Non-pigmented ciliary epithelial cell (primary cell): ENCODE measurements around the gene CCDC24.

Source experiments
- DNase-seq: peaks from one replicate; pipeline ENCODE4 v3.0.0-alpha.2; 2010; ENCODE audit warnings: low read depth

The CCDC24 gene

DNA sequence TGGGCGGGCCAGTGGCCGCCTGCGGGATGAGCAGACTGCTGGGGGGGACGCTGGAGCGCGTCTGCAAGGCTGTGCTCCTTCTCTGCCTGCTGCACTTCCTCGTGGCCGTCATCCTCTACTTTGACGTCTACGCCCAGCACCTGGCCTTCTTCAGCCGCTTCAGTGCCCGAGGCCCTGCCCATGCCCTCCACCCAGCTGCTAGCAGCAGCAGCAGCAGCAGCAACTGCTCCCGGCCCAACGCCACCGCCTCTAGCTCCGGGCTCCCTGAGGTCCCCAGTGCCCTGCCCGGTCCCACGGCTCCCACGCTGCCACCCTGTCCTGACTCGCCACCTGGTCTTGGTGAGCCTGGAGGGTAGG is 10.3 kb upstream of the CCDC24 start:
- DNase-seq, result no peak

DNA sequence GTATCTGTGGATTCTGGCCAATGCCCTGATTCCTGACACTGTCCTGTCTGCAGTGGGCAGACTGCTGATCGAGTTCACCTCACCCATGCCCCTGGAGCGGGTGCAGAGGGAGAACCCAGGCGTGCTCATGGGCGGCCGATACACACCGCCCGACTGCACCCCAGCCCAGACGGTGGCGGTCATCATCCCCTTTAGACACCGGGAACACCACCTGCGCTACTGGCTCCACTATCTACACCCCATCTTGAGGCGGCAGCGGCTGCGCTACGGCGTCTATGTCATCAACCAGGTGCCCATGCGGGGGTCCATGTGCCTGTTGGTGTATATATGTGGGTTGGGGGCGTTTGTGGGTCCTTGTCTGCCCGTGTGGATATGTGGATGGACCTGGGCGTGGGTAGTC is 9.8 kb upstream of the CCDC24 start:
- no peak for DNase-seq

DNA sequence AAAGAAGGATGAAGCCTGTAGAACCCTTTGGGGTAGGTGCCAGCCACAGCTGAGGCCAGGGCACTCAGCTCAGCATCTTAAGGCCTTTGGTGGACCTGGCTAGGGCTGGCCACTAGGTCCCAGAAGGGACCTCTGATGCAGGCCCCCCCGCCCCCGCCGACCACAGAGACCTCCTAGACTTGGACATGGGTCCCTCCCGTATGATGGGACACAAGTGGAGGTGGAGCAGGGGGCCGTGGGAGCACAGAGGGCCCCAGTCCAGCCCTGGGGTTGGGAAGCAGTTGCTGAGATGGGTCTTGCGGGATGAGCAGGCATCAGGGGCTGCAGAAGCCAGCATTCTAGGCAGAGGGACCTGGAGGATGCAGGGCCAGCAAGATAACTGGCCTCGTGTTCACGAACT is 9.2 kb upstream of the CCDC24 start:
- no peak for DNase-seq

DNA sequence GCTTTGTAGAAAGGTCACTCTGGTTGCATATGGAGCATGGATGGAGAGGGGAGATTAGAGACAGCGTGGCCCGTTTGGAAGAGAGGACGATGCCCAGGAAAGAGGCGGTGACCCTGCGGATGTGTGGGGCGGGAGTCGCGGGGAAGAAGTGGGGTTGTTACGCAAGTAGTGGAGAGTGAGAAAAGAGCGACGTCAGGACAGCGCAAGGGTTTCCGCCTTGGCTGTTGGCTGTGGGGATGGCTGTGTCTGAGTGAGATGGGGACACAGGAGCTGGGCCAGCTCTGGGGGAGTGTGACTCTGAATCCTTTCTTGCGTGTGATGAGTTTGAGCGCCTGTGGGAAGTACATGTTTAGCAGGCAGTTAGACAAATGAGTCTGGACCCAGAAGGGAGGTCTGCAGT is 8.6 kb upstream of the CCDC24 start:
- no peak for DNase-seq

DNA sequence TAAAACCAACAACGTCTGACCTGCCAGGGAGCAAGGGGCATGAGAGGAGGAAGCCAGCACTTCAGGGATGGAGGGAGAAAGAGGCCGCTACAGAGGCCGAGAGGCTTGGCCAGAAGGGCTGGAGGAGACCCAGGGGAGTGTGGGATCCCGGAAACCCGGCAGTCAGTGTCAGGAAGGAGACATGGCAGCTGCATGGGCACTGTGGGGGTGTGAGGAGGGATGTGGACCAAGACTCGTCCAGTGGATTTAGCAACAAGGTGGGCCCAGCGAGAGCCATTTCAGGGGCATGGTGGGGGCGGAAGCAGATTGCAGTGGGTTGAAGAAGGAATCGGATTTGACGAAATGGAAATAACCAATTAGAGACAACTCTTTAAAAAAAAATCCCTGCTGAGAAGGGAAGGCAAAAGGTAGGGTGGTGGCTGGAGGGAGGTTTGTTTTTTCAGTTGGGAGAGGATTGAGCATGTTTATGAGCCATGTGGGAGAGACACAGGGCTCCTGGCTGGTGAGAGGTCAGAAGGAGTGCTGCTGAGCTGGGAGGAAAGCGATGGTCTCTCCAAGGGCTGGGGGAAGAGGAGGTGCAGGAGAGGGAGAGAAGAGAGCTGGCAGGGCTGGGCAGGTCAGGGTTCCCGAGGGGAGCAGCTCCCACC is 8.0 kb upstream of the CCDC24 start:
- DNase-seq, result no peak

DNA sequence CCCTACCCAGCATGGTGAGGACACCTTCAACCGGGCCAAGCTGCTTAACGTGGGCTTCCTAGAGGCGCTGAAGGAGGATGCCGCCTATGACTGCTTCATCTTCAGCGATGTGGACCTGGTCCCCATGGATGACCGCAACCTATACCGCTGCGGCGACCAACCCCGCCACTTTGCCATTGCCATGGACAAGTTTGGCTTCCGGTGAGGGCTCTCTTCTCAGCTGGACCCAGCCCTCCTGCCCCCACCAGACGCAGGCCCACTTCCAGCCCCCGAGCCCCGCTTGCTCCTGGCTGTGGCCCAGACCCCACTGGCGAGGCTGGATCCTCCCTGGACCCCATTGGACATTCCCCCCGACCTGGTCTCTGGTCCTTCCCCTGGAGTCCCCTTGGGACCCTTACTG is 6.5 kb upstream of the CCDC24 start:
- DNase-seq, result no peak

DNA sequence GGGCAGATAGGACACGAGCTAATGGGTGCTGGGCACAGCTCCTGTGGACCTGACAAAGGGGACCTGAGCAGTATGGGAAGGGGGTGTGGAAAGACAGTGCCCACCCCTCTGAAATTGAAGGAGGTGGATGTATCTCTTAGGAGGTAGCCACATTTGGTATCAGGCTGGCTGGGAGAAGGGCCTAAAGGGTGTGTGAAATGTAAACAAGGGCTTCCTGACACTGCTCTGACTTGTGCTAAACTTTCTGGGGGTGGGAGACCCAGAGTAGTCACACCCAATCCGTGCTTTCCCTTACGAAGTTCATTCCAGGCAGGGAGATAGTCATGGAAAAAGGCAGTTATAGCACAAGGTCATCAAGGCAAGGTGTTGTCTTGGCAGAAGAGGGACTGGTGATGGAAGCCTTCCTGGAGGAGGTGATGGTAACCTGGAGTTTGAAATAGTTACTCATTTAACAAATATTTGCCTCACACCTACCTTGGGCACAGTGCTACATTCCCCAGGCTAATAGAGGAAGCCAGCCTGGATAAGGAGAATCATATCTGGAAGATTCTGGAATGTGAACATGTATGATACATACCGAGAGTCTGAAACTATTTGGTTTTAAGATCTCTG is 5.3 kb upstream of the CCDC24 start:
- no peak for DNase-seq

DNA sequence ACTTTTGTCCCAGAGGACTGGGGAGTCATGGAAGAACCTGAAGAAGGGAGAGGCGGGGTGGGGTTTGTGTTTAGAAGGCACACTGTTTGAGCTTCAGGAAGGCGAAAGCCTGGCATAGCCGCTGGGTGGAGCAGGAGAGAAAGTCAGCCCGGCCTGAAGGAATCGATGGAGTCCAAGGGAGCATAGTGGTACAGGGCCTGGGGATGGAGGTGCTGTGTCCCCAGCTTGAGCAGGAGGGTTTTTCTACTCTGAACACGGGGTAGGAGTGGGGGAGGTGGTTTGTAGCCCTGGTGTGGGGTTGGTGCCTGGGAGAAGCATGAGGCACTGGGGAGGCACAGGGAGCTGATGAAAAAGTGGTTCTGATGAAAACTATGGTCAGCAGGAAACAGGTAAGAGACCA is 4.7 kb upstream of the CCDC24 start:
- no peak for DNase-seq

DNA sequence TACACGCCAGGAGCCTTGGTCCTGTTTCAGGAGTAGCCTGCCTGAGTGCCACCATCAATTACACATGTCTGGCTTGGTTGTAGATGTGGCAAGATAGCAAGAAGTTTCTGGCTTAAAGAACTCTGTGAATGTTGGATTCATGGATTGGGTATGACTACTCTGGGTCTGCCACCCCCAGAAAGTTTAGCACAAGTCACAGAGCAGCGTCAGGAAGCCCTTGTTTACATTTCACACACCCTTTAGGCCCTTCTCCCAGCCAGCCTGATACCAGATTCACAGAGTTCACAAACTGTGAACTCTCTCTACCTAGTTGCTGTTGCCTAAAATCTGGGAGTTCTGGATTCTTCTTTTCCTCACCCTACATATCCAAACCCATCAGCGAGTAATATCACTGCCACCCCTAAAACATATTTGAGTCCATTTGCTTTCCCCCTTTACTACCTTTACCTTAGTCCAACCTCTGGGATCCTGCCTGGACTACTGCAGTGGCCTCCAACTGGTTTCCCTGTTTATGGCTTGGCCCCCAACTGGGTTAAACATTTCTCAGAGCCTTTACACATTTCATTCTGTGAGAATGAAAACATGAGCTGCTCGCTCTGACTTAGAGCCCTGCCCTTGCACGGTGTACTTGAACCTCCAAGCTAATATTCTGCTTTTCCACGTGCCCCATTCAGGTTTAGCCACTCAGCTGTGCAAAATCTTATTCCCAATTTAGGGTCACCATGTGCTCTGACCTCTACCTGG is 4.1 kb upstream of the CCDC24 start:
- no peak for DNase-seq

DNA sequence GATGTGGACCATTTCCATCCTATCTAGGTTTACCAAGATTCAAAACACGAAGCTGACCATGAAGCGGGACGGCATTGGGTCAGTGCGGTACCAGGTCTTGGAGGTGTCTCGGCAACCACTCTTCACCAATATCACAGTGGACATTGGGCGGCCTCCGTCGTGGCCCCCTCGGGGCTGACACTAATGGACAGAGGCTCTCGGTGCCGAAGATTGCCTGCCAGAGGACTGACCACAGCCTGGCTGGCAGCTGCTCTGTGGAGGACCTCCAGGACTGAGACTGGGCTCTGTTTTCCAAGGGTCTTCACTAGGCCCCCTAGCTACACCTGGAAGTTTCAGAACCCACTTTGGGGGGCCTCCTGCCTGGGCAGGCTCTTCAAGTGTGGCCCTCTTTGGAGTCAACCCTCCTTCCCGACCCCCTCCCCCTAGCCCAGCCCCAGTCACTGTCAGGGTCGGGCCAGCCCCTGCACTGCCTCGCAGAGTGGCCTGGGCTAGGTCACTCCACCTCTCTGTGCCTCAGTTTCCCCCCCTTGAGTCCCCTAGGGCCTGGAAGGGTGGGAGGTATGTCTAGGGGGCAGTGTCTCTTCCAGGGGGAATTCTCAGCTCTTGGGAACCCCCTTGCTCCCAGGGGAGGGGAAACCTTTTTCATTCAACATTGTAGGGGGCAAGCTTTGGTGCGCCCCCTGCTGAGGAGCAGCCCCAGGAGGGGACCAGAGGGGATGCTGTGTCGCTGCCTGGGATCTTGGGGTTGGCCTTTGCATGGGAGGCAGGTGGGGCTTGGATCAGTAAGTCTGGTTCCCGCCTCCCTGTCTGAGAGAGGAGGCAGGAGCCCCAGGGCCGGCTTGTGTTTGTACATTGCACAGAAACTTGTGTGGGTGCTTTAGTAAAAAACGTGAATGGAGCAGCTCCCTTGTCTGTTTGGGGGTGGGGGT is 864 bp upstream of the CCDC24 start:
- DNase-seq, result no peak

DNA sequence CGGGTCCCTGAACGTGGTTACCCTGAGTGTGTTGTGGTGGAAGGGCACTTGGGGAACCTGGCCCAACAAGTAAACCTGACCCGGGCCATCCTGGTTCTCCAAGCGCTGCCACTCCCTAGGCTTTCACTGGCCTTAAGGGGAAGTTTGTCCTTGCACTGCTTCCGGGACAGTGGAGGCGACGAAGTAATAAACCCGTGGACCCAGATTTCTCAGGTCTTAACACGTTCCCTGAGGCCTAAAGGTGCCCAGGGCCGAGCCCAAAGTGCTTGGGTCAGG is 261 bp upstream of the CCDC24 start:
- no peak for DNase-seq

DNA sequence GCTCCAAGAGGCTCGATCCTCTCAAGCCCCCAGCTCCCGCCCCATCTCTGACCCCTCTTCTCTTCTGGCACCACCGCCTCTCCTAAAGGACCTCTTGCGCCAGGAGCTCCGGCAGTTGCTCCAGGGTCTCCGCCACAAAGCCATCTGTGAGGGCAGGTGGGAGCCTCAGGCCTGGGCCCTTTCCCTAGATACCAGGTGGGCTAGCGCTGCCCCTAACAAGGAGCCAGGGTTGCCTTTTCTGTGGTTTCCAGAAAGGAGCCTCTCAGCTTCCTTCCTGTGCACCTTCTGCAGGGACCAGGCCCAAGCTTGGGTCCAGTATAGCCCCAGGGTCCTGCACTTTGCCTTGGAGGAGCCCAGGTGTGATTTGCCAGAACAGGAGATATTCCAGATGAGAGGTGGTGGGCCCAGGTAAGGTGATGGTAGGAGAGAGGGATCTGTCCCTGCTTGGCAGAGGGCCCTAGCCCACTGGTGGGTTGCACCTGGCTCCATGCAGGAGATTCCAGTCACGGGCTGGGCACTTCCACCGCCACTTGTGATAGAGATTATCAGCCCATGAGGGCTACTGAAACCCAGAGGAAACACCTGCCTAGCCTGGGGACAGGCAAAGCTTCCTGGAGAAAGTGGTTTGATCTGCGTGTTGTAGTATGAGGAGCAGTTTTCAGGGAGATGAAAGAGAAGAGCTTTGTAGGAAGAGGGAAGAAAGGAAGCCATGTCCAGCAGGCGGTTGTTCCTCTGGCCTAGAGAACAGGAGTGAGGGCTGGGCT is 1.0 kb downstream of the CCDC24 start:
- no peak for DNase-seq

DNA sequence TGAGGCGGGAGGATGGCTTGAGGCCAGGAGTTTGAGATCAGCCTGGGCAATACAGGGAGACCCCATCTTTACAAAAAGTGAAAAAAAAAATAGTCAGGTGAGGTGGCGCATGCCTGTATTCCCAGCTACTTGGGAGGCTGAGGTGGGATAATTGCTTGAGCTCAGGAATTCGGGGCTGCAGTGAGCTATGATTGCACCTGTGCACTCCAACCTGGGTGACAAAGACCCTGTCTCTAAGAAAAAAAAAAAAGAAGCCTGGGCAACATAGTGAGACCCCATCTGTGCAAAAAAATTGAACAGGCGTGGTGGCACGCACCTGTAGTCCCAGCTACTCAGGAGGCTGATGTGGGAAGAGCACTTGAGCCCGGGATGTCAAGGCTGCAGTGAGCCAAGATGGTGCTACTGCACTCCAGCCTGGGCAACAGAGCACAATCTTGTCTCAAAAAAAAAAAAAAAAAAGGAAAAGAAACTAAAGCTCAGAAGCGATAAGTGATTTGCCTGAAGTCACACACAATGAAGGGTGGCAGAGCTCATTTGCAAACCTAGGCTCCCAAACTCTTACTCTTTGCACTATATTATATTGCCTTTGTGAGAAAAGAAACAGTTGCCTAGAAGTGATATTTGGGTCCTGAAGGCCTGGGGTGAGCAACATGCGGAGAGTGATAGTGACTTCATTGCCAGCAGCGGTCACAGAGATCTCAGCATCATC is 2.0 kb downstream of the CCDC24 start:
- no peak for DNase-seq

DNA sequence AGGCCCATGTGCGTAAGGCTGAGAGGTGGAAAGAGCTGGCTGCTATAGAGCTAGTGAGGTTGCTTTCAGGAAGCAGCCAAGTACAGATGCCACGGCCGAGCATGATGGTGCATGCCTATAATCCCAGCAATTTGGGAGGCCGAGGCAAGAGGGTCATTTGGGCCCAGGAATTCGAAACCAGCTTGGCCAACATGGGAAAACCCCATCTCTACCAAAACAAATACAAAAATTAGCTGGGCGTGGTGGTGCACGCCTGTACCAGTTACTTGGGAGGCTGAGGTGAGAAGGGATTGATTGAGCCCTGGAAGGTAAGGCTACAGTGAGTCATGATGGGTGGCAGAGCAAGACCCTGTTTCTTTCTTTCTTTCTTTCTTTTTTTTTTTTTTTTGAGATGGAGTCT is 2.7 kb downstream of the CCDC24 start:
- DNase-seq, result no peak

DNA sequence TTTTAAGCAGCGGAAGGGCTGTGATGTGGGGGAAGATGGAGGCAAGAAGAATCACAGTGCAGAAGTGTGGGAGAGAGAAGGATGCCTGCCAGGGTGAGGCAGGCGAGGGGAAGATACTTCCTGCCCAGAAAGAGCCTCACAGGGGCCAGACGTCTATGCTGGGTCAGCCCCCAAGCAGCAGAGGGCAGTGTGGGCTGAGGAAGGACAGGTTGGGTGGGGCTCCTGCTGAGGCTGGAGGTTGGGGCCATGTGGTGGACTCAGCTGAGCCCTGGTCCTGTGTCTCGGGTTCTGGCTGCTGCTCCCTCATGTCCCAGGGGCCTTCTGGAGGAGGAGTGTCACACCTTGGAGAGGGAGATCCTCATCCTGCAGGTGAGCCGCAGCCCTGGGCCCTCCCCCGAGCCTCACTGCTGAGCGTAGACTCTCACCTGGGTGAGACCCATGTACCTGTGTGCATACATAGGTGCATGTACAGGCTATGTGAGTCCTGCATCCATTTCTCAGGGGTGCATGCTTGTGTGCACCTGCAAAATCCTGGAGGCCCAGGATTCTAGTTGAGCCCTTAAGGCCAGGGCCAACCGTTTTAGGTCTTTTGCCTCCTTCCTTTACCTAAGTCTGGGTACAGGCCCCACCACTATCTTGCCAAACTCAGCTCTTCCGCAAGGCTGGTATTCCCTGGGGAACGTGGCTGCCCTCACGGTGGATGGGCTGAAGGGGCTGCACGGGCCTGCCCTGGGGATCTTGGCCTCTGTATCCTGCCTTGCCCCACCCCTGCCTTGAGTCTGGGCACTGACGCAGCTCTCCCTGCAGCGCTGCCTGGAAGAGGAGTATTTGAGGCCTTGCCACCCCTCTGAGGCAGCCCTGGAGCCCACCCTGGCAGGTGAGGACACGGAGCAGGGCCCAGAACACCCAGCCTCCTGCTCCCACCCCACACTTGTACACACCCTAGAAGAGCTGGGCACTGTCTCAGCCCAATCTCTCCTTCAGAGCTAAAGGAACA is 3.7 kb downstream of the CCDC24 start:
- no peak for DNase-seq

DNA sequence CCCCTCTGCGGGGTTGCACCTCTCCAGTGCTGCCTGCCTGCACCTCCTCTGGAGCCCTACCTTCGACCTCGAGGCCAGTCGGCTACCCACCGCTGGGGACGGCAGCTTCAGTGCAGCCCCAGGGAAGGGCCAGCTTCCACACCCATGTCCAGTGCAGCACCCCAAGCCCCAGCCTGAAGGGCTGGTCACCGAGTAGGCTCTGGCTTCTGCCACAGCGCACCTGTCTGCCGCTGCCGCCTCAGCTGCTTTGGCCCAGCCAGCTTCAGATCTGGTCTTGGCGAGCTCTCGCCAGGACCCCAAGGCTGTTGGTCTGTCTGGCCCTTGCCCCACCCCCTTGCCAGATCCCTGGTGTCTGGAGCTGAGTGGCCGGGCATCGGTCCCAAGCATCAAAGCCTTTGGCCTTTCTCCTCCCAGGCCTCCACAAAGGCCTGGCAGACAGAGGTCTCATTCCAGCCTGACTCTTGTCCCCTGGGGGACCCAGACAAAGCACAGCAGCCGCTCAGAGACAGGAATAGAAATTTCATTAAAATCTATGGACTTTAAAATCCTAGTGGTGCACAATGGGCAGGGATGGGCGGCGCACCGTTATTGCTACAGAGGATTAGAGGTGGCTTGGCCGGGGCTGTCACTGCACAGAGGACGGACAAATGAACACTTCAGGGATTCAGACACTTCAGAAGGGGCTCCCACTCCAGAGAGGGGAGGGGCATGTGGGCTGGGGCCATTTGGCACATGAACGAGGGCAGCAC is 4.8 kb downstream of the CCDC24 start:
- no peak for DNase-seq

DNA sequence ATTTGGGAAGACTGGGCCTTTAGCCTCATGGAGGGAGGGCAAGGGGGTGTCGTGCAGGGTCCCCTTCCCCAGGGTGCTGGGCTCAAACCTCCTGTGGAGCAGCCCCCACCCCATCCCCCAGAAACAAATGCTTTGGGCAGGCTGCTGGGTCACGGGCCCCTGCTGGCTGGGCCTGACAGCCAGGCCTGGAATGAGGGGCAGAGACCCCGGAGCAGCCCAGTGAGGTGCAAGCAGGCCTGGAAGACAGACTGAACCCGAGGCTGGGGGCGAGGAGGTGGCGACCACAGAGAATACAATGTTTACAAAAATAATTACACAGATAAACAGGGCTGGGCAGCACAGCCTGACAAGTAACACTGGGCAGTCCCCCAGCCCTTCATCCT is 5.3 kb downstream of the CCDC24 start:
- no peak for DNase-seq

DNA sequence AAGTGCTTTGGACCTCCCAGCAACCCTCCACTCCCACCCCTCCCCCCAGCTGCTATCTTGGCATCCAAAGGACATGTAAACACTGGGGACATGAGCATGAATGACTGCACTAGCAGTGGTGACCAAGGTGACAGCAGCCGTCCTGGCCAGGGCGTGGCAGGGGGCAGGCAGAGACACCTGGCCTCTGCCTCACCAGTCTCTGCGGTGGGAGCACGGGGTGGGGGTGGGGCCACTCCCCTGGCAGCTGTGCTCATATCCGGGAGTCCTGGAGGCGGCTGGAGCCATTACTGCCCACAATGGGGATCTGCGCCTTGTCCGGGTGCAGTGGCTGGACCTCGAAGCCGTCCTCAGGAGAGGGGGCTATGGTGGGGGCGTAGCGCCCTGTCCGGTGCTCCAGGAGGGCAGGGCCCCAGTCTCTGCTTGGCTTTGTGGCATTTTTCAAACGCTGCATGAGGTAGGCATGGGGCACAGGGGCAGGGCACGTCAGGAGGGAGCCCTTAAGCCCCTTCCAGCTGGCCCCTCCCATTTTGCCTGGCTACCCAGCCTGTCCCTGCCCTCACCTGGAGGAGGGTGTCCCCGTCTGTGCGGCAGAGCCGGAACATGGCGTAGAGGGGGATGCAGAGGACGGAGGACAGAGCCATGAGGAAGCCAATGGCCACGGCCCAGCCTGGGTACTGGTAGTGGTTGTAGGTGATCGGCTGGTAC is 6.0 kb downstream of the CCDC24 start:
- DNase-seq, result no peak

DNA sequence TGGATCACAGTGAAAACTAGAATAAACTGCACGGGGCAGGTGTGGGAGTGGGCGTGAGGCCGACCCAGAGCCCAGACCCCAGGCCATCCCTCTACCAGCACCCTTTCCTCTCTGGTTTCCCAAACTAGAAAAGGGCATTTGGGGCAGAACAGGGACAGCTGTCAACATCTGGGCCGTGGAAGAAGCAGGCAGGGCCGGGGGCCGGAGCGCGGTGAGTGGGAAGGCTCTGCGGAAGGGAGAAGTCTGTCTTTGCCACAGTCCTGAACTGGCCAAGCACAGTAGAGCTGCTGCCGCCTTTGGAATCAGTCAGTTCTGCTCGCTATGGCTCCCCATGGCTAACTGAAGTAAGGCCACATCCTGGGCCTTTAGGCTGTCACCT is 6.6 kb downstream of the CCDC24 start:
- no peak for DNase-seq
